ENCODE data around the gene DRAXIN.

DRAXIN gene

GRCh38 chr1:11740258-11741192 is 49.0 kb downstream of the DRAXIN start:
- no peak for DNase-seq

- DNase-seq: no peak
Observed at GRCh38 chr1:11741482-11741881, 50.0 kb downstream of the DRAXIN start.

DNA sequence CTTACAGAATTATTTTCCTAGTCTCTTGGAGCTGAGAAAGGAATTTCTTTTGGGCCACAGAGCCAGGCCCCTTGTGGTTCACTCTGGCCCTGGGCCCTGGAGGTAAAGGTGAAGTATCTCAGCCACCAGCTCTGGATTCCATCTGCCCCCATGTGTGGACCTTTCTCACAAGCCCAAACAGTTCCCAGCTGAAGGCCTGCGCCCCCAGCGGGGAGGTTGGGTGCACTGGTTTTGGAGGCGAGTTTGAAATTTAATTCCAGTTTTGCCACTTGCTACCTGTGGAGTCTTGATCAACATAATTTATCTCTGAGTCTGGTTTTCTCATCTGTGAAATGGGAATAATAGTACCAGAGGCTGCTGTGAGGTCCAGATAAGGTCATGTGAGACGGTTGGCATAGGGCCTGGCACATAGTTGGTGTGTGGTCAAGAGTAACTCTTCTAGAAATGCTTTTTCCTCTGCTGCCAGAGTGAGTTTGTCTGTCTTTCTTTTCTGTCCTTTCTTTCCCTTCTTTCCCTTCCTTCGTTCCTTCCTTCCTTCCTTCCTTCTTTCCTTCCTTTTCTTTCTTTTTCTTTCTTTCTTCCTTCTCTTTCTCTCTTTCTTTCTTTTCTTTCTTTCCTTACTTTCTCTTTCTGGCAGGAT is 50.5 kb downstream of the DRAXIN start:
- no peak for DNase-seq

DNA sequence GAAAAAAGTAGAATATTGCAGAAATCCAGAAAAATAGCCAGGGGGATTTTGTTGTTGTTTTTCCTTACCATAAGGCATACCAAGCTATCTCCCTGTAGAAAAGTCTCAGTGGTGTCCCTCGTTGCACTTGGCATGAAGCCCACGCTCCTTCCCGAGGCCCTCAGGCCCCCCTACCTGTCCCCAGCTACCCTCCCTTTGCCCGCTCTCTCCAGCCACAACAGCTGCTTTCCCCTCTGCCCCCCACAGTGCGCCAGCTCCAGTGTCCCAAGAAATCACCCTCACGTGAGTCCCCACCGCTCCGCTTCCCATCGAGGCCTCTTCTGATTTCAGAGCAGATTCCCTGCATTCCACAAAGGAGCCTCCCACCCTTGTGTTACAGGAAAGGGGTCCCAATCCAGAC is 52.8 kb downstream of the DRAXIN start:
- no peak for DNase-seq

DNA sequence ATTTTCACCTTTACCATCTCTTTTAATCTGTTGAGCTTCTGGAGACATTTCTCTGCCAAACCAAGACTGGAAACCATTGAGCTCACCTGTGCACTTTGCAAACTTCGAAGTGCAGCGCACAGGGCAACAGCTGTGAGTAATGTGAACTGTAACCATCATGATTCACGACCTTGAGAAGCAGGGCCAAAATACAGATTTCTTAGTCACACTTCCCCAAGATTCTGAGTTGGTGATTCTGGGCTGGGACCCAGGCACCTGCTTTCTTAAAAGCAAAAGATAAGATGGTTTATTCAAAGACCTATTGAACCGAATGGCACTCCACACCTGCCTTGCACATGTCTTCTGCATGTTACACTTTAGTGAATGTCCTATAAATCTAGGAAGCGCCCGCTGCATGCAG is 54.6 kb downstream of the DRAXIN start:
- DNase-seq: no peak

- no peak for DNase-seq
Observed at GRCh38 chr1:11746795-11747487, 55.4 kb downstream of the DRAXIN start.

DNA sequence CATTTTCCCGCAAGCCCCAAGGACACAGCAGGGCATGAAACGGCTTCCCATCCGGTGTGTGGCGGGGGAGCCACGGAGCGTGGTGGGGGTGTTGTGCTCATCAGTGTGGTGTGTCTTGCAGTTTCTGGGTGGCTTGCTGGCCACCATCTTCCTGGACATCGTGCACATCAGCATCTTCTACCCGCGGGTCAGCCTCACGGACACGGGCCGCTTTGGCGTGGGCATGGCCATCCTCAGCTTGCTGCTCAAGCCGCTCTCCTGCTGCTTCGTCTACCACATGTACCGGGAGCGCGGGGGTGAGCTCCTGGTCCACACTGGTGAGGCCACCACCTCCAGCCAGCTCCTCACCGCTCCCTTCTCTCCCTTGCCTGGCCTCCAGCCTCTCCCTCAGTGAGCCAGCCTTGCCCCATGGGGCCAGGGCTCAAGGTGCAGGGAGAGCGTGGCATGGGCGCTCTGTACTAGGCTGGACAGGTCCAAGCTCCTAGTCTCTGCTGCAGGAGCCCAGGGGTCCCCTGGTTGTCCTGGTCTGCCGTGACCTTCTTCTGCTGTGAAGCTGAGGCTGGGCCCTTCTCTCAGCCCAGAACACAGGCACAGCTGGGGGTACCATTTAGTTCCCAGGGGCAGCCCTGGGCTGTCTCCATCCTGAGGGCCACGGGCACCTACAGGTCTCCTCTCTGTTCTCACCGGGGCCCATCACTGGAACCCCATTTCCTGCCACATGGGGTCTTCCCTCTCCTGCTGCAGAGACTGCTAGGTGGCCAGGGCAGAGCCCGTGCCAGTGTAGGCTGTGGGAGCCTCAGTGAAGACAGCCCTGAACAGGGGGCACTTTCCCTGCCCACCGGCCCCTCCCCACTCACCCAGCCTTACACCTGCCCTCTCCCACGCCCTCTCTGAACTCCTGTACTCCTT is 57.0 kb downstream of the DRAXIN start:
- DNase-seq: no peak

GRCh38 chr1:11749203-11749689 is 57.7 kb downstream of the DRAXIN start:
- DNase-seq: no peak

DNA sequence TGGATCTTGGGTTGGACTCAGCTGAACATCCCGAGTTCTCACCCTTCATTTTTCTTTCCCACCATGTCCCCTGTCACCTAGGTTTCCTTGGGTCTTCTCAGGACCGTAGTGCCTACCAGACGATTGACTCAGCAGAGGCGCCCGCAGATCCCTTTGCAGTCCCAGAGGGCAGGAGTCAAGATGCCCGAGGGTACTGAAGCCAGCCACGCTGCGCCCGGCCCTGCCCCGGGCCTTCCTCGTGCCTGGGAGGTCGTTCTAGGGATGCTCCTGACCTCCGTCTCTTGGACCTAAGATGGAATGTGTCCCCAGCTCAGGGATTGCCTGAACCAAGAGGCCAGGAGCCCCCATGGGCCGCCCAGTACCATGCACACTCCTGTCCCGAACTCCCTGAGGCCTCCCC is 58.5 kb downstream of the DRAXIN start:
- DNase-seq: no peak

GRCh38 chr1:11751087-11751486 is 59.6 kb downstream of the DRAXIN start:
- no peak for DNase-seq

DNA sequence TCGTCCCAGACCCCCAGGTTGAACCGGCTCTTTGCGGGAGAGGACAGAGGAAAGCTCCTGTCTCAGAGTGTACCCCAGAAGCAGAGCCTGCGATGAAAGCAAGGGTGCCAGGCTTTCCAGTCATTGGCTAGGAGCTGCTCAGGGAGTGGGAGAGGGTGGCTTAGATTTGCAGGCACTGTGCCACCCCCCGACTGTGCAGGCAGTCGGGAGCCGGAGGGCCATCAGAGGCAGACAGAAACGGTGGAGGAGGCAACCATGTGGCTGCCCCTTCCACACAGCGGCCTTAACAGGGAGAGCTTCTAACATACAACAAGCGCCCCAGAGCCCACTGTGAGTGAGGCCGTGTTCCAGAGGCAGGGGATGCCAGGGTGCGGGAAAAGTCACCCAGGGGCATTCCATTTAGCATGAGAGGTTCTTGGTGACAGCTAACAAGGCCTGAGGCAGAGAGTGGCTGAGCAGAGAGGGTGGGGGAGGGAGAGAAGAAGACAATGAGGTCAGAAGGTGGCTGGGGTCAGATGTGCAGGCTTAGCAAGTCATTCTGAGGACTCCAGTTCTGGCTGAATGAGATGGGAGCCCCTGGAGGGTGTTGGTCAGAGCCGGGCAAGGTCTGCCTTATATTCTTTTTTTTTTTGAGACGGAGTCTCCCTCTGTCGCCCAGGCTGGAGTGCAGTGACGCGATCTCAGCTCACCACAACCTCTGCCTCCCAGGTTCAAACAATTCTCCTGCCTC is 61.0 kb downstream of the DRAXIN start:
- DNase-seq: no peak

DNA sequence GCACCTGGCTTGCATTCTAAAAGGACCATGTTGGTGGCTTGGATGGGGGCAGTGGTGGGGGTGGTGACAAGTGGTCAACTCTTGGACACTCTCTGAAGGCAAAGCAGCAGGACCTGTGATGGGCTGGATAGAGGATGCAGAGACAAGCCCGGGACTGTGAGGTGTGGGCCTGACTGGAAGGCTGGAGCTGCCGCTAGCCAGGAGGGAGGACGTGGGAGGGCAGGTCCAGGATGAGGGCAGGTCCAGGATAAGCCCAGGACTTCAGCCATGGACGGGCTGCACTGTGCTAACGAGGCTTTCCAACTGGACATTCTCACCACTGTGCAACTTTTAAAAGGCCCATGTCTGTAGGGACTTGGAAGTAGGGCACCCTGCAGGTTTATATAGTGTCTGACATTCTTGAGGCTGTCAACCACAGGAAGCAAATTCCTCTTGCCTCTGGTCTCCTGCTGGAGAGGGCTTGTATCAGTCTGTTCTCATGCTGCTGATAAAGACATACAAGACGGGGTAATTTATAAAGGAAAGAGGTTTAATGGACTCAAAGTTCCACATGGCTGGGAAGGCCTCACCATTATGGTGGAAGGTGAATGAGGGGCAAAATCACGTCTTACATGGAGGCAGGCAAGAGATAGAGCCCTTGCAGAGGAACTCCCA is 62.2 kb downstream of the DRAXIN start:
- DNase-seq: no peak

GRCh38 chr1:11757047-11757446 is 65.5 kb downstream of the DRAXIN start:
- DNase-seq: no peak

DNA sequence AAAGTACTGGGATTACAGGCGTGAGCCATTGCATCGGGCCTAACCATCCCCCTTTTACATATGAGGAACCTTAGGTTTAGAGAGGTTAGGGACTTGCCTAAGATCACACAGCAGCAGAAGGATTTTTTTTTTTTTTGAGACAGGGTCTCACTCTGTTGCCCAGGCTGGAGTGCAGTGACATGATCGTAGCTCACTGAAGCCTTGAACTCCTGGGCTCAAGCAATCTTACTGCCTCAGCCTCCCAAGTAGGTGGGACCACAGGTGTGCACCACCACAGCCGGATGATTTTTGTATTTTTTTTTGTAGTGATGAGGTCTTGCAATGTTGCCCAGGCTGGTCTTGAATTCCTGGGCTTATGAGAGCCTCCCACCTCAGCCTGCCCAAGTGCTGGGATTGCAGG is 68.3 kb downstream of the DRAXIN start:
- no peak for DNase-seq

DNA sequence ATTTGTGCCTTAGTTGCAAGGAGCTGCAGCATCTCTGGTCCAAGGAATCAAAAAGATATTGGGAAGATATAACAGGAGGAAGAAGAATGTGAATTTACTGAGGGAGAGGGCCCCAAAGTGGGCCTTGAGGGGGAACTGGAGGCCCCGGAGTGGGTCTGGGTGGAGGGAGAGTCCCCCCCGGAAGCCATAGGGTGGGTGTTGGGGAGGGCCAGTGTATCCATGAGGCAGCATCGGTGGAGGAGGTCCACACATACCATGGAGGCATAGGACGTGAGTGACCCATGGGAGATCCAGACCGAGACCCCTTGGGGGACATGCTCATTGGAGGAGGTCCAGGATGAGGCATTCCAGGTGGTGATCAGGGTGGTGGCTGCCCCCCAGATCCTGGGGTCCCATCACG is 69.8 kb downstream of the DRAXIN start:
- no peak for DNase-seq

GRCh38 chr1:11761988-11762406 is 70.5 kb downstream of the DRAXIN start, which contains the start of gene C1orf167:
C1orf167 (plus strand) TSS chr1:11762193; CDS start chr1:11764401, 2,208 bp downstream.
- no peak for DNase-seq

- DNase-seq: no peak
Observed at GRCh38 chr1:11764115-11764514, 72.6 kb downstream of the DRAXIN start.

DNA sequence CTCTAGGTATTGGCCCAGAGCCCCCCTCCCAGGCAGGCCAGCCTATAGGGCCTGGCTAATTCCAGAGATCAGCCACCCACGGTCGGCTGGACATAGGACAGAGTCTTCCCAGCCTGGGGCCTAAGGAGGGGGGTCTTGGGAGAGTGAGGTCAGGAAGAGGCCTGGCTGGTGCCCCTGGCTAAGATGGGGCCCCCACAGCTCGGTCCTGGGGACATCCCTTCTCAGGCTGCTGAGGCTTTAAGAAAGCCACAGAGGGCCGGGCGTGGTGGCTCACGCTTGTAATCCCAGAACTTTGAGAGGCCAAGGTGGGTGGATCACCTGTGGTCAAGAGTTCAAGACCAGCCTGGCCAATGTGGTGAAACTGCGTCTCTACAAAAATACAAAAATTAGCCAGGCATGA is 73.0 kb downstream of the DRAXIN start:
- no peak for DNase-seq

GRCh38 chr1:11765661-11766428 is 74.3 kb downstream of the DRAXIN start:
- no peak for DNase-seq

- no peak for DNase-seq
Observed at GRCh38 chr1:11766429-11766776, 74.9 kb downstream of the DRAXIN start.

Data from cortex of kidney (tissue), 1 donor.